Bronchial epithelial cell (primary cell): ENCODE data around the gene CEP112. TPM values are rescaled to one million over a fixed set of nuclear protein-coding genes. Genes with fewer than 3 reads are reported as not detected.
"Not testable (repeated sequence)": the region's sequence is repeated elsewhere in the genome, so short reads cannot be mapped to it uniquely, and the experiment has no call there.

Experiments used
- DNase-seq: peaks from one replicate; pipeline ENCODE4 v3.0.0-alpha.2; 2010; ENCODE audit warnings: low read depth
- FAIRE-seq: peaks from 2 replicates; lab custom pipeline; 2011; peaks lifted over from hg19 to GRCh38; lab: Jason Lieb, UNC
- H3K27me3 ChIP-seq: 2 replicates; pipeline ENCODE4 v1.5.1; 2011; ENCODE audit warnings: low read length; ENCODE audit not compliant: control insufficient read depth, insufficient read depth
- H3K36me3 ChIP-seq: 2 replicates; pipeline ENCODE4 v1.5.1; 2011; ENCODE audit warnings: low read length; ENCODE audit not compliant: control insufficient read depth, insufficient read depth
- H3K4me3 ChIP-seq: 2 replicates; pipeline ENCODE4 v1.5.1; 2011; ENCODE audit warnings: mild to moderate bottlenecking, low read depth, low read length, control low read depth
- CTCF ChIP-seq: IDR thresholded peaks from 2 replicates; pipeline ENCODE4 v1.5.1; 2011; ENCODE audit warnings: mild to moderate bottlenecking, moderate library complexity, low read length, control low read depth, inconsistent platforms; ENCODE audit not compliant: insufficient read depth, severe bottlenecking
- total RNA-seq: library from RNA; depleted of rRNA; stranded (reverse); fragments of >200 nt; gene quantifications from 2 replicates; pipeline ENCODE4 v1.2.1, GENCODE V29; 2014

Gene CEP112
- total RNA-seq, 1 donor from 2014 or later: 2.4 TPM

DNA sequence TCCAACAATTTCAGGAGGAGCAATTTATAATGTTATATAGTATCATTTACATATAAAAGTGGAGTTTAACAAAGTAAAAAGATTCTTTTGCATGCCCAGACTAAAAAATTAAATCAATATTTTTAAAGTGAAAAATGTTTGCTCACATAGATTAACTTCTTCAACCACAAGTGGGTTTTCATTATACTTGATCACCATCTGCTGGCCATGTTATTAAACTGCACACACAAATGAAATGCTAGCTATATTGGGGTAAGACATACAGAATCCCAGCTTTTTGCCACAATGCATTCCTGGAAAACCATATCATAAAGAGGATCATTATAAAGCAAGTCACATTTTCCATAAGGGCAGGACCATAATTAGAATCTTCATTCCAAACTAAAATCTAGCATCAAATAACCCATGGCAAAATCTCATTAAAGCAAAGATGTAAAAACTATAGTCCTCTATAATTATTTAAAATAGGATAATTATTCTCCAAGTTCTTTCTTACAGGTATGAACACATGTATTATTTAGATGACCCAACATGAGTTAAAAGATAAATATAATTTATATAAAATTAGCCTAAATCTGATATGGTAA, 26.3 kb downstream of the CEP112 start:
- H3K36me3 ChIP-seq: no peaks in the 10 kb centered on the region
- H3K27me3 ChIP-seq: no peaks in the 10 kb centered on the region
- DNase-seq: peak; percentile 55
- peak; percentile 47 for TF ChIP-seq CTCF
- FAIRE-seq: no peak
- H3K4me3 ChIP-seq: no peak overlapping the region

- DNase-seq, H3K4me3 ChIP-seq, FAIRE-seq, H3K36me3 ChIP-seq, H3K27me3 ChIP-seq: not testable (repeated sequence)
Observed at GRCh38 chr17:66155055-66155454, 36.9 kb downstream of the CEP112 start.

DNA sequence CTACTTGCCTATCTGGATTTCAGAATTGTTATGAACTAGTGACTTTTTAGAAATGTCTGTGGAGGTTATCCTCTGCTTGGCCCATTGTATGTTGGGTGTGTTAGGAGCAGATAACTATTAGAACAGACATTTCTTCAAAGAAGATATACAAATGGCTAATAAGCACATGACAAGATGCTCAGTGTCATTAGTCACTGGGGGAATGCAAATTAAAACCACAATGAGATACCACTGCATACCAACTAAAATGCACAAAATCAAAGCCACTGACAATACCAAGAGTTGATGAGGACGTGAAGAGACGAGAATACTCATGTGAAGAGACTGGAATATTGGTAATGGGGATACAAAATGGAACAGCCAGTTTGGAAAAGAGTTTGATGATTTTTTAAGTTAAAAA, 39.2 kb downstream of the CEP112 start:
- no peak for TF ChIP-seq CTCF
- FAIRE-seq (no peak), DNase-seq (peak; percentile 8)

GRCh38 chr17:66150708-66151107, 41.2 kb downstream of the CEP112 start:
- Histone ChIP-seq H3K27me3 (no peaks in the 10 kb centered on the region), H3K4me3 (no peak overlapping the region), H3K36me3 (no peaks in the 10 kb centered on the region)
- DNase-seq: no peak
- TF ChIP-seq CTCF: no peak
- FAIRE-seq: no peak

More for the DNA sequence above, 39.2 kb downstream of the CEP112 start:
- H3K27me3 ChIP-seq: no peaks in the 10 kb centered on the region
- no peaks in the 10 kb centered on the region for H3K36me3 ChIP-seq
- no peak overlapping the region for H3K4me3 ChIP-seq

- no peaks in the 10 kb centered on the region for H3K27me3 ChIP-seq
- FAIRE-seq (no peak), DNase-seq (no peak)
- no peaks in the 10 kb centered on the region for H3K36me3 ChIP-seq
- TF ChIP-seq CTCF: no peak
- no peak overlapping the region for H3K4me3 ChIP-seq
Observed at GRCh38 chr17:66149562-66149961, 42.4 kb downstream of the CEP112 start.

GRCh38 chr17:66146394-66146793, 45.5 kb downstream of the CEP112 start:
- TF ChIP-seq CTCF: no peak
- Histone ChIP-seq H3K27me3 (no peaks in the 10 kb centered on the region), H3K36me3 (no peaks in the 10 kb centered on the region), H3K4me3 (no peak overlapping the region)
- DNase-seq: no peak
- FAIRE-seq: no peak
